Skeletal muscle tissue (tissue), 4 donors: Measurements from ENCODE around the gene RADIL. TPM values are rescaled to one million over a fixed set of nuclear protein-coding genes. Genes with fewer than 3 reads are reported as not detected.

Experiments
- H3K27ac ChIP-seq: one replicate; pipeline ENCODE4 v1.7.0; 2013; ENCODE audit warnings: mild to moderate bottlenecking, low read depth, low read length, inconsistent platforms
- H3K27me3 ChIP-seq, 3 donors: one replicate each; pipeline ENCODE4 v1.7.0; 2013; ENCODE audit warnings: low read length in 3 of 3; ENCODE audit not compliant: control insufficient read depth in 3 of 3, insufficient read depth in 3 of 3
- H3K36me3 ChIP-seq, 3 donors: one replicate each; pipeline ENCODE4 v1.7.0; 2013; ENCODE audit warnings: low read length in 3 of 3; ENCODE audit not compliant: control insufficient read depth in 3 of 3, insufficient read depth in 3 of 3
- H3K4me1 ChIP-seq, 3 donors: one replicate each; pipeline ENCODE4 v1.7.0; 2013; ENCODE audit warnings: low read length in 3 of 3, mild to moderate bottlenecking in 3 of 3; ENCODE audit not compliant: control insufficient read depth in 3 of 3, insufficient read depth in 3 of 3
- H3K4me3 ChIP-seq, 3 donors: one replicate each; pipeline ENCODE4 v1.7.0; 2013; ENCODE audit warnings: low read length in 3 of 3
- H3K9ac ChIP-seq, 3 donors: one replicate each; pipeline ENCODE4 v1.7.0; 2013; ENCODE audit warnings: low read length in 3 of 3, mild to moderate bottlenecking in 3 of 3, moderate library complexity in 2 of 3, low read depth in 1 of 3
- H3K9me3 ChIP-seq, 3 donors: one replicate each; pipeline ENCODE4 v1.7.0; 2013; ENCODE audit warnings: low read length in 3 of 3; ENCODE audit not compliant: control insufficient read depth in 3 of 3
- total RNA-seq: library from RNA; depleted of rRNA; stranded (reverse); fragments of >200 nt; gene quantifications from one replicate; pipeline ENCODE4 v1.2.3, GENCODE V29; 2014
- donor health status: Osteomylitis.

The RADIL gene
- total RNA-seq, 1 donor from 2014 or later: 1.0 TPM

- Histone ChIP-seq H3K4me1 (peaks cover 0 to 1% (median 0%) of the 10 kb centered on the region in 3 donors), H3K27me3 (no peaks in the 10 kb centered on the region), H3K27ac (no peak overlapping the region), H3K4me3 (no peak overlapping the region), H3K36me3 (peaks cover 0 to 2% (median 0%) of the 10 kb centered on the region in 3 donors), H3K9me3 (no peaks in the 10 kb centered on the region), H3K9ac (no peak overlapping the region)
Measured at GRCh38 chr7:4833176-4833575, 50.3 kb downstream of the RADIL start.

- Histone ChIP-seq H3K9ac (no peak overlapping the region), H3K9me3 (no peaks in the 10 kb centered on the region), H3K4me1 (no peaks in the 10 kb centered on the region), H3K36me3 (peaks cover 0 to 2% (median 0%) of the 10 kb centered on the region in 3 donors), H3K4me3 (no peak overlapping the region), H3K27me3 (no peaks in the 10 kb centered on the region), H3K27ac (no peak overlapping the region)
Measured at GRCh38 chr7:4832711-4833110, 50.8 kb downstream of the RADIL start.

- Histone ChIP-seq H3K27me3 (peaks cover 0 to under 1% (median 0%) of the 10 kb centered on the region in 3 donors), H3K9me3 (no peaks in the 10 kb centered on the region), H3K36me3 (peaks cover 0 to 2% (median 0%) of the 10 kb centered on the region in 3 donors), H3K4me3 (no peak overlapping the region), H3K27ac (no peak overlapping the region), H3K4me1 (no peaks in the 10 kb centered on the region), H3K9ac (no peak overlapping the region)
Measured at GRCh38 chr7:4831723-4832495, 51.6 kb downstream of the RADIL start.

GRCh38 chr7:4830176-4830575 lies 53.3 kb downstream of the RADIL start:
- Histone ChIP-seq H3K9me3 (no peaks in the 10 kb centered on the region), H3K4me3 (no peak overlapping the region), H3K36me3 (peaks cover 0 to 2% (median 0%) of the 10 kb centered on the region in 3 donors), H3K27ac (no peak overlapping the region), H3K27me3 (peaks cover 0 to 2% (median 0%) of the 10 kb centered on the region in 3 donors), H3K4me1 (no peaks in the 10 kb centered on the region), H3K9ac (no peak overlapping the region)

- Histone ChIP-seq H3K36me3 (peaks cover 0 to 2% (median 0%) of the 10 kb centered on the region in 3 donors), H3K9ac (no peak overlapping the region), H3K4me3 (no peak overlapping the region), H3K27ac (no peak overlapping the region), H3K4me1 (no peaks in the 10 kb centered on the region), H3K27me3 (peaks cover 0 to 2% (median 0%) of the 10 kb centered on the region in 3 donors), H3K9me3 (no peaks in the 10 kb centered on the region)
Measured at GRCh38 chr7:4828720-4829383, 54.7 kb downstream of the RADIL start.

- peaks cover 0 to 2% (median 0%) of the 10 kb centered on the region in 3 donors for H3K27me3 ChIP-seq
- H3K9ac ChIP-seq: no peak overlapping the region
- H3K9me3 ChIP-seq: no peaks in the 10 kb centered on the region
- no peak overlapping the region for H3K27ac ChIP-seq
- H3K36me3 ChIP-seq: peaks cover 0 to 2% (median 0%) of the 10 kb centered on the region in 3 donors
- no peak overlapping the region for H3K4me3 ChIP-seq
- H3K4me1 ChIP-seq: peaks cover 8 to 9% (median 8%) of the 10 kb centered on the region in 3 donors
Measured at GRCh38 chr7:4825081-4825480, 58.4 kb downstream of the RADIL start.

- Histone ChIP-seq H3K4me3 (no peak overlapping the region), H3K9ac (no peak overlapping the region), H3K27me3 (peaks cover 0 to 2% (median 0%) of the 10 kb centered on the region in 3 donors), H3K36me3 (peaks cover 0 to under 1% (median 0%) of the 10 kb centered on the region in 3 donors), H3K27ac (no peak overlapping the region), H3K9me3 (no peaks in the 10 kb centered on the region), H3K4me1 (peaks cover 9 to 10% (median 10%) of the 10 kb centered on the region in 3 donors)
Measured at GRCh38 chr7:4824120-4824775, 59.3 kb downstream of the RADIL start.

GRCh38 chr7:4823441-4824119 lies 59.9 kb downstream of the RADIL start:
- Histone ChIP-seq H3K9ac (no peak overlapping the region), H3K4me1 (peaks cover 9 to 10% (median 10%) of the 10 kb centered on the region in 3 donors), H3K27ac (no peak overlapping the region), H3K36me3 (no peaks in the 10 kb centered on the region), H3K4me3 (no peak overlapping the region), H3K27me3 (peaks cover 0 to 2% (median 0%) of the 10 kb centered on the region in 3 donors), H3K9me3 (no peaks in the 10 kb centered on the region)

GRCh38 chr7:4822677-4823076 lies 60.8 kb downstream of the RADIL start:
- Histone ChIP-seq H3K9ac (no peak overlapping the region), H3K27me3 (peaks cover 0 to 2% (median 0%) of the 10 kb centered on the region in 3 donors), H3K27ac (no peak overlapping the region), H3K4me1 (peaks cover 9 to 10% (median 10%) of the 10 kb centered on the region in 3 donors), H3K36me3 (no peaks in the 10 kb centered on the region), H3K9me3 (no peaks in the 10 kb centered on the region), H3K4me3 (no peak overlapping the region)
